Ecto neural progenitor cell (in vitro differentiated cells): ENCODE measurements around the gene C5AR1.
"Not testable (repeated sequence)": the region's sequence is repeated elsewhere in the genome, so short reads cannot be mapped to it uniquely, and the experiment has no call there.

ENCODE experiments used
- DNase-seq: peaks from one replicate; pipeline ENCODE4 v3.0.0-alpha.2; 2018; ENCODE audit warnings: low spot score

C5AR1 gene

DNA sequence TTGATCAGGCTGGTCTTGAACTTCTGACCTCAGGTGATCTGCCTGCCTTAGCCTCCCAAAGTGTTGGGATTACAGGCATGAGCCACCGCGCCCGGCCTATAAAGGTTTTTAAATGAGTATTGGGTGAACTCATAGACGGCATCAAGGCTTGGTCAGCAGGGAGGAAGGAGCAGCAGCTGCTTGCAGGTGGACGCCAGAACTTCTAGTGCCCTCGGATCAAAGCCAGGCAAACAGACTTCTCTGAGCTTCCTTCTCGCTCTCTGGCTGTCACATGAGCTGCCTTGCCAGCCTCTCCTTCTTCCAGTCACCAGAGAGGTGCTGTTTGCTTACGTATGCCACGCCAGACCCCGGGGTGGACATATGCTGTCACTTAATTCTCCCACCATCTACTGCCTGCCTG lies 55.8 kb downstream of the C5AR1 start:
- DNase-seq, result not testable (repeated sequence)

DNA sequence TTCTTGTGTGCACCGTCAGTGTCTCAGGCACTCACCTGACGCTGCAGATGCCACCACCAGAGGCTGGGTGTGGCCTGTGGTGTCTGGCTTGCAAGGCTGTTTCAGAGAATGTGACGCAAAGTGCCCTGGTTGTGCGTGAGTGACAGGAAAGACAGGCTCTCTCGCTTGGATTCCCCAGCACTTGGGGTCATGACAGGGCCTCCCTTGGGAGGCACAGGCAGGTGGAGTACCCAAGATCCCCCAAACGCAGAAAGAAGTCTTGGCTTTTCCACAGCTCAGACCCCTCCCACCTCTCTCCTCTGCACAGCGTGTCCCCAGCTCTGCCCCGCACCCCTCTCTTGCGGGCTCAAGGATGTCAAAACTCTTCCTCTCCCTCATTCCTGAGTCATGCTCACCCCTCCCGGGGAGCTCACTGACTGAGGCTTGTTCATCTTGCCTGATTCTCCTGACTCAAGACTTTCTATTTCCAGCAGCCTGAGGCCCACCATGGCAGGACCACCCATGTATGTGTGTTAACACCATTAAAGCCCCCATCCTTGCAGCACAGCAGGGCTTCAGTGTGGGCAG lies 60.5 kb downstream of the C5AR1 start:
- DNase-seq, result no peak

DNA sequence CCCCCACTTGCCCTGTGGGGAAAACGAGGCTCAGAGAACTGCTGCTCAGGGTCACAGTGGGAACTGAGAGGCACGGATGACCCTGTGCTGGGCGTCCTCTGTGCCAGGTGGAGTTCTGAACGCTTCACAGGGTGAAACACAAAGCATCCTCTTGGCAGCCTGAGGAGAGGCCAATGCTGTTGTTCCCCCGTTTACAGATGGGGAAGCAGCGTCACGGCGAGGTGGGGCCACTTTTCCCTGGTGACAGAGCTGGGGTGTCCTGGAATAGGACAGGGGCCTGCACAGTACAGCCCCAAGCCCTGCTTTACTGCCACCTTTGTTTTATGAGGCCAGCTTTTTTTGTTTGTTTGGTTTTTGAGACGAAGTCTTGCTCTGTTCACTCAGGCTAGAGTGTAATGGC lies 61.6 kb downstream of the C5AR1 start:
- DNase-seq, result no peak
